GM12878 (cell line): ENCODE results near the gene CHP2. TPM values are rescaled to one million over a fixed set of nuclear protein-coding genes. Genes with fewer than 3 reads are reported as not detected.

ENCODE experiments used
- ATAC-seq: fragments of 200-7000 bp; cut with Tn5 transposase; 3 replicates; pipeline ENCODE4 v1.9.1; 2020; ENCODE audit warnings: mild to moderate bottlenecking, moderate library complexity
- BruUV-seq: library from RNA; stranded (reverse); fragments of 400-500 nt; replicated peaks from 2 replicates; lab custom pipeline; 2021; lab: Mats Ljungman, UMichigan
- CTCF ChIA-PET: fragments of 300-600 bp; sonication (Branson Sonifier 250); formaldehyde crosslinking; extraction: SDS; loops from one replicate; lab custom pipeline; 2021; ENCODE audit warnings: inconsistent platforms; lab: Yijun Ruan, JAX
- POLR2A ChIA-PET: fragments of 350-600 bp; formaldehyde crosslinking; extraction: SDS; loops from one replicate; lab custom pipeline; 2021; ENCODE audit warnings: inconsistent platforms; lab: Charles Lee
- RAD21 ChIA-PET: fragments of 300-600 bp; sonication (Branson Sonifier 250); formaldehyde crosslinking; loops from one replicate; lab custom pipeline; 2023; ENCODE audit warnings: antibody characterized with exemption; ENCODE audit not compliant: unreplicated experiment; lab: Charles Lee
- SMC1A ChIA-PET: fragments of 300-600 bp; sonication (Branson Sonifier 250); formaldehyde crosslinking; loops from one replicate; lab custom pipeline; 2023; ENCODE audit not compliant: unreplicated experiment, uncharacterized antibody; lab: Charles Lee
- DNase-seq: peaks from one replicate; pipeline ENCODE4 v3.0.0-alpha.2; 2011; ENCODE audit warnings: low read depth, low spot score
- FAIRE-seq: peaks from 3 replicates; lab custom pipeline; 2011; peaks lifted over from hg19 to GRCh38; lab: Jason Lieb, UNC
- H2AFZ ChIP-seq: 2 replicates; pipeline ENCODE4 v1.6.0; 2011; ENCODE audit warnings: low read depth, low read length, control low read depth; ENCODE audit not compliant: control insufficient read depth
- H3K27ac ChIP-seq: 2 replicates; pipeline ENCODE4 v1.5.1; 2011; ENCODE audit warnings: control low read depth; ENCODE audit not compliant: control insufficient read depth, insufficient read depth
- H3K27me3 ChIP-seq, 2 experiments: replicated peaks in 1 of 2; 2 replicates each; pipeline versions ENCODE4 v1.6.0 to v1.6.1; 2011; ENCODE audit warnings: low read length in 1 of 2; ENCODE audit not compliant: control insufficient read depth in 2 of 2, insufficient read depth in 2 of 2
- H3K36me3 ChIP-seq, 2 experiments: 2 replicates each; pipeline ENCODE4 v1.5.1; 2011; ENCODE audit warnings: low read length in 1 of 2; ENCODE audit not compliant: control insufficient read depth in 2 of 2, insufficient read depth in 2 of 2
- H3K4me1 ChIP-seq: 2 replicates; pipeline ENCODE4 v1.6.1; 2011; ENCODE audit warnings: mild to moderate bottlenecking, low read length, moderate library complexity, mixed read lengths; ENCODE audit not compliant: control insufficient read depth, insufficient read depth
- H3K4me2 ChIP-seq: 2 replicates; pipeline ENCODE4 v1.6.0; 2011; ENCODE audit warnings: control low read depth; ENCODE audit not compliant: control insufficient read depth, insufficient read depth
- H3K4me3 ChIP-seq: fragments of 200-600 bp; sonication (generic); 2 replicates; pipeline ENCODE4 v1.5.1; 2016
- H3K79me2 ChIP-seq: 2 replicates; pipeline ENCODE4 v1.6.0; 2011; ENCODE audit warnings: low read length; ENCODE audit not compliant: control insufficient read depth, insufficient read depth
- H3K9ac ChIP-seq: 2 replicates; pipeline ENCODE4 v1.8.0; 2011; ENCODE audit warnings: low read length, control low read depth, mixed read lengths; ENCODE audit not compliant: control insufficient read depth, insufficient read depth
- H3K9me3 ChIP-seq: replicated peaks from 3 replicates; pipeline ENCODE4 v1.5.1; 2011; ENCODE audit warnings: mild to moderate bottlenecking, low read length; ENCODE audit not compliant: control insufficient read depth, insufficient read depth
- H4K20me1 ChIP-seq: 2 replicates; pipeline ENCODE4 v1.6.0; 2011; ENCODE audit not compliant: control insufficient read depth, insufficient read depth
- E2F4 ChIP-seq: IDR thresholded peaks from 2 replicates; pipeline ENCODE4 v1.6.1; 2012; ENCODE audit warnings: low read depth, low read length, improper control_type of control experiment
- MAX ChIP-seq: IDR thresholded peaks from 2 replicates; pipeline ENCODE4 v1.6.1; 2012; ENCODE audit warnings: low read depth, low read length, improper control_type of control experiment
- NFIC ChIP-seq: IDR thresholded peaks from 2 replicates; pipeline ENCODE4 v1.6.1; 2012; ENCODE audit warnings: low read depth, mild to moderate bottlenecking, inconsistent platforms, low read length, moderate library complexity
- NR2F1 ChIP-seq: fragments of 450-650 bp; conservative IDR thresholded peaks from 2 replicates; pipeline ENCODE4 v1.6.1; 2017; ENCODE audit warnings: mild to moderate bottlenecking
- RCOR1 ChIP-seq: conservative IDR thresholded peaks from 2 replicates; pipeline ENCODE4 v1.6.1; 2012; ENCODE audit warnings: low read depth, low read length, improper control_type of control experiment
- REST ChIP-seq: IDR thresholded peaks from 2 replicates; pipeline ENCODE4 v1.6.1; 2012; ENCODE audit warnings: mild to moderate bottlenecking, low read depth, low read length
- SIX5 ChIP-seq: IDR thresholded peaks from 2 replicates; pipeline ENCODE4 v1.6.1; 2011; ENCODE audit warnings: mild to moderate bottlenecking, low read depth, low read length, moderate library complexity; ENCODE audit not compliant: severe bottlenecking
- TCF12 ChIP-seq: IDR thresholded peaks from 2 replicates; pipeline ENCODE4 v1.6.1; 2011; ENCODE audit warnings: low read depth, mild to moderate bottlenecking, low read length
- TCF3 ChIP-seq: IDR thresholded peaks from 2 replicates; pipeline ENCODE4 v1.6.1; 2012; ENCODE audit warnings: low read depth, mild to moderate bottlenecking, low read length, borderline replicate concordance; ENCODE audit not compliant: insufficient read depth
- WGBS: methylation state at CpG from one replicate; pipeline ENCODE4 v1.1.6; 2016; ENCODE audit warnings: low lambda C conversion rate; ENCODE audit not compliant: insufficient replicate concordance, insufficient coverage; ENCODE audit errors: missing lambda C conversion rate; 5-methylcytosine and 5-hydroxymethylcytosine counted together
- in situ Hi-C: fragments of 300-500 bp; cut with MboI; formaldehyde crosslinking; loops from 9 replicates; pipeline ENCODE4 v1.14.3; 2018; ENCODE audit warnings: mixed read lengths
- intact Hi-C: fragments of 100-400 bp; cut with micrococcal nuclease; formaldehyde crosslinking; loops from one replicate; pipeline ENCODE4 v1.14.2; 2022; ENCODE audit not compliant: unreplicated experiment
- polyA plus RNA-seq, 11 experiments: library from polyadenylated mRNA; depleted of rRNA in 4 of 11; unstranded in 6 of 11; stranded (reverse) in 5 of 11; fragments of >200 nt; fragmentation: Nextera tagmentation in 4 of 11; fragmentation: Illumina TruSeq in 1 of 11; extraction: Ambion mirVana in 4 of 11; extraction: Trizol in 1 of 11; gene quantifications; 1 replicate in 1 of 11; 2 replicates in 10 of 11; pipeline versions ENCODE4 v1.2.1 to v1.2.3, GENCODE V29; 2011 to 2016; ENCODE audit warnings: inconsistent platforms in 2 of 11, missing spikeins in 2 of 11, low read depth in 1 of 11
- total RNA-seq, 4 experiments: library from RNA; depleted of rRNA in 3 of 4; stranded (reverse); fragments of >200 nt in 3 of 4; fragmentation: Illumina TruSeq in 1 of 4; extraction: Trizol in 1 of 4; gene quantifications; 2 replicates each; pipeline versions ENCODE4 v1.2.1 to v1.2.3, GENCODE V29; 2013 to 2021

The CHP2 gene
- total and polyA plus RNA-seq, 10 of the 15 experiments (the other 5 are each of a cell fraction or from before 2014, with no cell fraction given), result not detected

- intact Hi-C loops (no loop called here), in situ Hi-C loops (no loop called here)
- DNase-seq, result no peak
- Histone ChIP-seq H3K4me2 (no peak within 1 kb of the TSS), H3K9ac (no peak within 1 kb of the TSS), H3K79me2 (no peaks in the 10 kb centered on the region), H3K36me3 (no peaks in the 10 kb centered on the region), H2AFZ (no peak within 1 kb of the TSS), H3K9me3 (peaks cover 10% of the 10 kb centered on the region; the same call in 2 of the 3 replicates), H3K4me1 (no peaks in the 10 kb centered on the region), H3K4me3 (no peak within 1 kb of the TSS), H3K27me3 (peaks cover 0 to 2% of the 10 kb centered on the region in 2 experiments; a peak in 1 of 4 replicates), H3K27ac (no peak within 1 kb of the TSS), H4K20me1 (no peaks in the 10 kb centered on the region)
- ChIA-PET POLR2A (no interaction called here), RAD21 (no interaction called here), SMC1A (interaction anchor here (0.6 kb wide), 1 partner anchor 58 kb away, joined by 3 read pairs; no protein-coding TSS in a partner anchor), CTCF (no interaction called here)
- 48% methylated on average over 37 of the region's 37 CpGs for WGBS
- BruUV-seq, result no TSS peak
- no peak for FAIRE-seq
- TF ChIP-seq E2F4 (no peak), NR2F1 (no peak), TCF12 (no peak), MAX (no peak), NFIC (no peak), RCOR1 (no peak), TCF3 (no peak), SIX5 (no peak), REST (no peak)
- ATAC-seq, result no peak
Measured at GRCh38 chr16:23712976-23713375, 41.9 kb upstream of the CHP2 start, which contains the start of gene ERN2. Gene ERN2, minus strand, starts transcription at chr16:23713222. Its CDS starts 35 bp downstream, at chr16:23713187.
